ENCODE data around the gene AEBP2. TPM values are rescaled to one million over a fixed set of nuclear protein-coding genes. Genes with fewer than 3 reads are reported as not detected.
A peak's percentile ranks its signal among the peaks of the same experiment; 100 is the strongest.

AEBP2 gene
- total RNA-seq, 1 experiment from 2014 or later: 49.2 TPM

DNA sequence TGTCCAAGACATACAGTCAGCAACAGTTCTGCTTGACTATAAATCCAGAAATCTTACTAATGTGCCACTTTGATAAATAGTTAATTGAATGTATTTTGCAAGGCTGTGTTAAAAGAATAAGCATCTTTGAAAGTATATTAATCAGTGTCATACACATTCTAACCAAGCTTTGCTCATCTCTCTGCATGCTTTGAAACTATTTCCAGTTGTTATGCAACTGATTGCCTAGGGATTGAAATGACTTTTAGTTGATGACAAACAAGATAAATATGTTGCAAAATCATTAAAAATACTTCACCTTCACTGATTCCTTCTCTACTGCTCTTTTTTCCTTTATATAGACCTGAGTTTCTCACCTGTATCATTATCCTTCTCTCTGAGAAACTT lies 91.3 kb downstream of the AEBP2 start:
- Mint-ChIP-seq H3K9me3 (ENCODE audit: unreplicated experiment) (peaks cover 10% of the 10 kb centered on the region), H3K4me3 (ENCODE audit: unreplicated experiment) (no peak overlapping the region), H3K36me3 (ENCODE audit: insufficient read depth, unreplicated experiment) (peaks cover 13% of the 10 kb centered on the region), H3K27ac (ENCODE audit: low read depth, unreplicated experiment) (no peak overlapping the region), H3K27me3 (ENCODE audit: insufficient read depth, unreplicated experiment) (no peaks in the 10 kb centered on the region), H3K4me1 (ENCODE audit: insufficient read depth, unreplicated experiment) (peaks cover 27% of the 10 kb centered on the region)
- CTCF ChIA-PET: interaction anchor here (0.7 kb wide), 1 partner anchor 149 kb away, joined by 3 read pairs; no protein-coding TSS in a partner anchor
- TF ChIP-seq, protein P1, sequence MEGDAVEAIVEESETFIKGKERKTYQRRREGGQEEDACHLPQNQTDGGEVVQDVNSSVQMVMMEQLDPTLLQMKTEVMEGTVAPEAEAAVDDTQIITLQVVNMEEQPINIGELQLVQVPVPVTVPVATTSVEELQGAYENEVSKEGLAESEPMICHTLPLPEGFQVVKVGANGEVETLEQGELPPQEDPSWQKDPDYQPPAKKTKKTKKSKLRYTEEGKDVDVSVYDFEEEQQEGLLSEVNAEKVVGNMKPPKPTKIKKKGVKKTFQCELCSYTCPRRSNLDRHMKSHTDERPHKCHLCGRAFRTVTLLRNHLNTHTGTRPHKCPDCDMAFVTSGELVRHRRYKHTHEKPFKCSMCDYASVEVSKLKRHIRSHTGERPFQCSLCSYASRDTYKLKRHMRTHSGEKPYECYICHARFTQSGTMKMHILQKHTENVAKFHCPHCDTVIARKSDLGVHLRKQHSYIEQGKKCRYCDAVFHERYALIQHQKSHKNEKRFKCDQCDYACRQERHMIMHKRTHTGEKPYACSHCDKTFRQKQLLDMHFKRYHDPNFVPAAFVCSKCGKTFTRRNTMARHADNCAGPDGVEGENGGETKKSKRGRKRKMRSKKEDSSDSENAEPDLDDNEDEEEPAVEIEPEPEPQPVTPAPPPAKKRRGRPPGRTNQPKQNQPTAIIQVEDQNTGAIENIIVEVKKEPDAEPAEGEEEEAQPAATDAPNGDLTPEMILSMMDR (IDR thresholded peaks at IDR 0.05; ENCODE audit: unreplicated experiment): no peak
- BruUV-seq (replicated peaks): no TSS peak
- peak; percentile 40 for DNase-seq (ENCODE audit: unreplicated experiment)
- POLR2A ChIA-PET: no interaction called here
- intact Hi-C loops (cut with micrococcal nuclease): no loop called here

DNA sequence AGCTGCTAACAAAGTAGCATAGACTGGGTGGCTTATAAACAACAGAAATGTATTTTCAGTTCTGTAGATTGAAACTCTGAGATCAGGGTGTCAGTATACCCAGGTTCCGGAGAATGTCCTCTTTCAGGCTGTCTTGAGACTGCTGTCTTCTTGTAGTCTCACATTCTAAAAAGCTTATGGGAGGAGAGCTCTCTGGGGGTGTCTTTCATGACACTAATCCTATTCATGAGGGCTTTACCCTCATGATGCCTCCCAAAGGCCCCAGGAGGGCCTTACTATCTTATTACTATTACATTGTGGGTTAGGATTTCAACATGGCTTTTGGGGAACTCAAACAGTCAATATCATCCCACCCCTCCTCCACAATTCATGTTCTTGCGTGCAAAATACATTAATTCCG lies 94.3 kb downstream of the AEBP2 start:
- no TSS peak for BruUV-seq (replicated peaks)
- Mint-ChIP-seq H3K4me3 (ENCODE audit: unreplicated experiment) (no peak overlapping the region), H3K36me3 (ENCODE audit: insufficient read depth, unreplicated experiment) (peaks cover 7% of the 10 kb centered on the region), H3K27me3 (ENCODE audit: insufficient read depth, unreplicated experiment) (no peaks in the 10 kb centered on the region), H3K9me3 (ENCODE audit: unreplicated experiment) (peaks cover 16% of the 10 kb centered on the region), H3K4me1 (ENCODE audit: insufficient read depth, unreplicated experiment) (peaks cover 27% of the 10 kb centered on the region), H3K27ac (ENCODE audit: low read depth, unreplicated experiment) (no peak overlapping the region)
- CTCF ChIA-PET: interaction anchor here (0.6 kb wide), 1 partner anchor 223 kb away, joined by 3 read pairs; no protein-coding TSS in a partner anchor
- TF ChIP-seq, protein P1 (IDR thresholded peaks at IDR 0.05; ENCODE audit: unreplicated experiment): no peak
- POLR2A ChIA-PET: interaction anchor here (0.7 to 1.0 kb wide), 3 partner anchors 14 to 25 kb away, joined by 3 to 4 read pairs (median 4); no protein-coding TSS in a partner anchor
- no peak for DNase-seq (ENCODE audit: unreplicated experiment)
- intact Hi-C loops (cut with micrococcal nuclease): no loop called here

DNA sequence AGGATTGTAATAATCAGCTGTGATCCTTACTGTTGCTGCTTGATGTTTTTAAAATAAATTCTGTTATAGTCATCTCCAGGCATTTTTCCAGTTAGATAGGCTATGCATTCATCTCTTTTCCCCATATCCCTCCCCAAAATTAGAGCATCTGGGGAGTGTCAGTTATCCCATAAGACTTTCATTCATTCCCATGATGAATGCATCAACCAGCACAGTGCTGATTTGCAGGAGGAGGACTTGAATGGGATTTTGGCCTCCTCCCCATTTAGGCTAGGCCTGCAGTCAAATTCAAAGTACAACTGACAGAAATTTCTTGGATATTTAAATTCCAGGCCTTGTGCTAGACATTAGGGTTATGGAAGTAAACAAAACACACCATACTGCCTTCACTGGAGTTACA lies 99.8 kb downstream of the AEBP2 start:
- Mint-ChIP-seq H3K9me3 (ENCODE audit: unreplicated experiment) (peaks cover 16% of the 10 kb centered on the region), H3K4me1 (ENCODE audit: insufficient read depth, unreplicated experiment) (no peaks in the 10 kb centered on the region), H3K27ac (ENCODE audit: low read depth, unreplicated experiment) (no peak overlapping the region), H3K36me3 (ENCODE audit: insufficient read depth, unreplicated experiment) (no peaks in the 10 kb centered on the region), H3K4me3 (ENCODE audit: unreplicated experiment) (no peak overlapping the region), H3K27me3 (ENCODE audit: insufficient read depth, unreplicated experiment) (no peaks in the 10 kb centered on the region)
- POLR2A ChIA-PET: interaction anchor here (0.7 kb wide), 1 partner anchor 38 kb away, joined by 4 read pairs; no protein-coding TSS in a partner anchor
- BruUV-seq (replicated peaks): no TSS peak
- CTCF ChIA-PET: interaction anchor here (0.5 kb wide), 1 partner anchor 15 kb away, joined by 4 read pairs; no protein-coding TSS in a partner anchor
- intact Hi-C loops (cut with micrococcal nuclease): no loop called here
- DNase-seq (ENCODE audit: unreplicated experiment): no peak
- TF ChIP-seq, protein P1 (IDR thresholded peaks at IDR 0.05; ENCODE audit: unreplicated experiment): no peak

DNA sequence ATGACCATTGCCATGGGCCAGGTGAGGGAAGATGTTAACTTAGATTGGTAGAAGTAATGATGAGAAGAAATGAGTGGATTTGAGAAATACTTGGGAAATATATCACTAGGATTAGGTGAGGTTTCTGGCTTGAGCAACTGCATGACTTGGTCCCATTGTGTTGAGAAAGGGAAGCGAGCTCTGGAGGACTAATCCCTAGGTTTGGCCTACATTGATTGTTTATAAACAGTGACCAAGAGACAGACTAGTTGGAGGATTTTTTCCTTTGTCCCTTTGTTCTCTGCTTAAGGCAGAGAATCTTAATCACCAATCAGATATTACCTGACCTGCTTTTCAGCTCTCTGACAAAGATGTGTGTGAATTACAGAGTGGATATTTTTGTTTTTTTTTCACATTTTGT lies 100.5 kb downstream of the AEBP2 start:
- DNase-seq (ENCODE audit: unreplicated experiment): no peak
- Mint-ChIP-seq H3K4me3 (ENCODE audit: unreplicated experiment) (no peak overlapping the region), H3K27ac (ENCODE audit: low read depth, unreplicated experiment) (no peak overlapping the region), H3K9me3 (ENCODE audit: unreplicated experiment) (peaks cover 13% of the 10 kb centered on the region), H3K27me3 (ENCODE audit: insufficient read depth, unreplicated experiment) (no peaks in the 10 kb centered on the region), H3K36me3 (ENCODE audit: insufficient read depth, unreplicated experiment) (no peaks in the 10 kb centered on the region), H3K4me1 (ENCODE audit: insufficient read depth, unreplicated experiment) (no peaks in the 10 kb centered on the region)
- POLR2A ChIA-PET: no interaction called here
- intact Hi-C loops (cut with micrococcal nuclease): no loop called here
- BruUV-seq (replicated peaks): no TSS peak
- TF ChIP-seq, protein P1 (IDR thresholded peaks at IDR 0.05; ENCODE audit: unreplicated experiment): no peak
- CTCF ChIA-PET: interaction anchor here (0.5 to 0.7 kb wide), 4 partner anchors 9 to 116 kb away, joined by 3 to 7 read pairs (median 4); no protein-coding TSS in a partner anchor

All from MCF 10A (cell line).